Lung (tissue), 12 donors: Measurements from ENCODE around the gene MIPOL1. TPM values are rescaled to one million over a fixed set of nuclear protein-coding genes. Genes with fewer than 3 reads are reported as not detected.

ENCODE experiments used
- ATAC-seq: fragments of 200-7000 bp; cut with Tn5 transposase; one replicate; pipeline ENCODE4 v1.9.1; 2020; ENCODE audit warnings: moderate number of reproducible peaks; ENCODE audit not compliant: insufficient read depth, low FRiP score
- DNase-seq, 3 donors: peaks; one replicate each; pipeline ENCODE4 v3.0.0-alpha.2; 2013 to 2017
- H3K27ac ChIP-seq, 2 donors: one replicate each; pipeline ENCODE4 v1.5.1; 2013; ENCODE audit warnings: mild to moderate bottlenecking in 2 of 2, moderate library complexity in 2 of 2, control low read depth in 1 of 2, inconsistent platforms in 1 of 2, low read depth in 1 of 2, low read length in 1 of 2
- H3K27me3 ChIP-seq, 3 donors: one replicate each; pipeline ENCODE4 v1.5.1; 2013; ENCODE audit warnings: low read length in 2 of 3; ENCODE audit not compliant: control insufficient read depth in 3 of 3, insufficient read depth in 3 of 3
- H3K36me3 ChIP-seq, 4 donors: one replicate each; pipeline ENCODE4 v1.5.1; 2013; ENCODE audit warnings: low read length in 4 of 4, mild to moderate bottlenecking in 1 of 4, moderate library complexity in 1 of 4; ENCODE audit not compliant: control insufficient read depth in 4 of 4, insufficient read depth in 4 of 4
- H3K4me1 ChIP-seq, 5 donors: one replicate each; pipeline ENCODE4 v1.5.1; 2013; ENCODE audit warnings: low read length in 5 of 5, mild to moderate bottlenecking in 2 of 5, moderate library complexity in 1 of 5; ENCODE audit not compliant: control insufficient read depth in 5 of 5, insufficient read depth in 5 of 5
- H3K4me3 ChIP-seq: one replicate; pipeline ENCODE4 v1.5.1; 2013; ENCODE audit warnings: mild to moderate bottlenecking, control low read depth, moderate library complexity
- H3K9ac ChIP-seq, 2 donors: one replicate each; pipeline ENCODE4 v1.5.1; 2013; ENCODE audit warnings: low read length in 2 of 2, control low read depth in 1 of 2; ENCODE audit not compliant: insufficient read depth in 1 of 2
- H3K9me3 ChIP-seq, 4 donors: one replicate each; pipeline ENCODE4 v1.5.1; 2013; ENCODE audit warnings: low read length in 3 of 4, mild to moderate bottlenecking in 1 of 4, moderate library complexity in 1 of 4; ENCODE audit not compliant: control insufficient read depth in 4 of 4, insufficient read depth in 3 of 4
- WGBS, 2 donors: extraction: QIAGEN DNeasy Blood & Tissue Kit; methylation state at CpG; one replicate each; pipeline ENCODE4 v1.1.7; 2013; 5-methylcytosine and 5-hydroxymethylcytosine counted together
- polyA plus RNA-seq, 2 donors: library from polyadenylated mRNA; stranded (reverse); fragments of 200-250 nt; gene quantifications; one replicate each; pipeline ENCODE4 v1.2.1, GENCODE V29; 2013
- total RNA-seq, 2 donors: library from RNA; depleted of rRNA in 1 of 2; stranded (reverse); fragments of >200 nt in 1 of 2; gene quantifications; one replicate each; pipeline ENCODE4 v1.2.1, GENCODE V29; 2014 to 2021
- TF ChIP-seq, protein P1 (sequence below): IDR thresholded peaks from 2 replicates; pipeline ENCODE4 v1.5.1; 2012; ENCODE audit warnings: mild to moderate bottlenecking; ENCODE audit errors: control extremely low read depth, extremely low read depth
- donor health status: control.
- donor health status: control.
- donor health status: Bipolar disorder and iron deficiency.
- donor health status: healthy.
- donor health status: DM: yes; HTN: yes; CAD: no.

Gene MIPOL1
- total and polyA plus RNA-seq, 4 donors: 2.3 to 49.9 (median 7.0) TPM

DNA sequence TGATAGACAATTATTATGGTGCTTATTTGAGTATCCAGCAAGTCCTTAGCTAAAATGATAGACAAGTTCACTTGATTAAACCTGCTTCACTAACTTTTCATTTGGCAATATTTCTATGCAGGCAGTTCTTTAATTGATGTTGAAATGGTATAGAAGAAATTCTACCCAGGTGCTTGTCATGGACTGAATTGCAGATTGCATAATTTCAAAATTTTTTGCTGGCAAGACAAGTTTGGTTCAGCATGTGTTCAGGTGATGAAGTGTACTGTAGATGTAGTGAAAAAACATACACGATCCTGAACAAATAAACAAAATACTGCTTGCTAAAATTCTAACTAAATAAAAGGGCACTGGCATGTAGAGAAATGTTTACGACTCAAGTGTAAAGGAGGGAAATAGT is 208.4 kb downstream of the MIPOL1 start:
- H3K36me3 ChIP-seq: no peaks in the 10 kb centered on the region
- WGBS, 2 donors: 63 to 73% methylated on average over 2 of the region's 2 CpGs
- H3K4me1 ChIP-seq: no peaks in the 10 kb centered on the region
- no peak overlapping the region for H3K27ac ChIP-seq
- H3K4me3 ChIP-seq: no peak overlapping the region
- TF ChIP-seq, protein P1, sequence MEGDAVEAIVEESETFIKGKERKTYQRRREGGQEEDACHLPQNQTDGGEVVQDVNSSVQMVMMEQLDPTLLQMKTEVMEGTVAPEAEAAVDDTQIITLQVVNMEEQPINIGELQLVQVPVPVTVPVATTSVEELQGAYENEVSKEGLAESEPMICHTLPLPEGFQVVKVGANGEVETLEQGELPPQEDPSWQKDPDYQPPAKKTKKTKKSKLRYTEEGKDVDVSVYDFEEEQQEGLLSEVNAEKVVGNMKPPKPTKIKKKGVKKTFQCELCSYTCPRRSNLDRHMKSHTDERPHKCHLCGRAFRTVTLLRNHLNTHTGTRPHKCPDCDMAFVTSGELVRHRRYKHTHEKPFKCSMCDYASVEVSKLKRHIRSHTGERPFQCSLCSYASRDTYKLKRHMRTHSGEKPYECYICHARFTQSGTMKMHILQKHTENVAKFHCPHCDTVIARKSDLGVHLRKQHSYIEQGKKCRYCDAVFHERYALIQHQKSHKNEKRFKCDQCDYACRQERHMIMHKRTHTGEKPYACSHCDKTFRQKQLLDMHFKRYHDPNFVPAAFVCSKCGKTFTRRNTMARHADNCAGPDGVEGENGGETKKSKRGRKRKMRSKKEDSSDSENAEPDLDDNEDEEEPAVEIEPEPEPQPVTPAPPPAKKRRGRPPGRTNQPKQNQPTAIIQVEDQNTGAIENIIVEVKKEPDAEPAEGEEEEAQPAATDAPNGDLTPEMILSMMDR: no peak
- H3K9ac ChIP-seq: no peak overlapping the region
- no peaks in the 10 kb centered on the region for H3K9me3 ChIP-seq
- peak in 1 of 3 donors; percentile 7 for DNase-seq
- no peak for ATAC-seq
- no peaks in the 10 kb centered on the region for H3K27me3 ChIP-seq

- no peaks in the 10 kb centered on the region for H3K9me3 ChIP-seq
- no peak overlapping the region for H3K27ac ChIP-seq
- H3K27me3 ChIP-seq: no peaks in the 10 kb centered on the region
- 87 to 90% methylated on average over 3 of the region's 3 CpGs for WGBS, 2 donors
- no peaks in the 10 kb centered on the region for H3K36me3 ChIP-seq
- TF ChIP-seq, protein P1: no peak
- H3K4me1 ChIP-seq: no peaks in the 10 kb centered on the region
- DNase-seq: peak in 1 of 3 donors; percentile 13
- ATAC-seq: no peak
- H3K4me3 ChIP-seq: no peak overlapping the region
- H3K9ac ChIP-seq: no peak overlapping the region
These were observed 213.5 kb downstream of the MIPOL1 start for GRCh38 chr14:37411079-37411735.

GRCh38 chr14:37413050-37413449 is 215.3 kb downstream of the MIPOL1 start:
- no peak overlapping the region for H3K9ac ChIP-seq
- 92 to 95% methylated on average over 1 of the region's 1 CpG for WGBS, 2 donors

More at GRCh38 chr14:37413050-37413449, 215.3 kb downstream of the MIPOL1 start:
- Histone ChIP-seq H3K27ac (no peak overlapping the region), H3K36me3 (no peaks in the 10 kb centered on the region), H3K4me3 (no peak overlapping the region), H3K4me1 (no peaks in the 10 kb centered on the region), H3K27me3 (no peaks in the 10 kb centered on the region), H3K9me3 (no peaks in the 10 kb centered on the region)
- DNase-seq (no peak), ATAC-seq (no peak)
- TF ChIP-seq, protein P1: no peak
